ENCODE results near the gene ZMAT3. TPM values are rescaled to one million over a fixed set of nuclear protein-coding genes. Genes with fewer than 3 reads are reported as not detected.
"Not testable (repeated sequence)": the region's sequence is repeated elsewhere in the genome, so short reads cannot be mapped to it uniquely, and the experiment has no call there.

Gene ZMAT3
- polyA plus RNA-seq, 4 donors: 1.6 to 4.2 (median 2.0) TPM

- WGBS, 3 donors: 84 to 96% (median 90%) methylated on average over 1 of the region's 1 CpG
- no peak overlapping the region for H3K4me3 ChIP-seq (ENCODE audit: low read depth in 1 of 3, low read length in 3 of 3)
- H3K9me3 ChIP-seq (ENCODE audit: control insufficient read depth in 2 of 2, insufficient read depth in 1 of 2, low read depth in 1 of 2, low read length in 1 of 2): no peaks in the 10 kb centered on the region
- H3K27me3 ChIP-seq (ENCODE audit: control insufficient read depth in 3 of 3, insufficient read depth in 3 of 3, low read length in 3 of 3): no peaks in the 10 kb centered on the region
- H3K4me1 ChIP-seq (ENCODE audit: control insufficient read depth in 3 of 3, insufficient read depth in 2 of 3, low read depth in 1 of 3, low read length in 2 of 3): peaks cover 0 to 8% (median 0%) of the 10 kb centered on the region in 3 donors
- DNase-seq (no peak), FAIRE-seq (no peak)
- no peak overlapping the region for H3K27ac ChIP-seq (ENCODE audit: low read depth in 1 of 3, low read length in 2 of 3)
- H3K36me3 ChIP-seq (ENCODE audit: control insufficient read depth in 3 of 3, insufficient read depth in 2 of 3, low read depth in 1 of 3, low read length in 3 of 3): peaks cover 0 to 8% (median 4%) of the 10 kb centered on the region in 3 donors
Measured at GRCh38 chr3:179067291-179067690, 4.3 kb downstream of the ZMAT3 start.

- H3K4me1 ChIP-seq (ENCODE audit: control insufficient read depth in 3 of 3, insufficient read depth in 2 of 3, low read depth in 1 of 3, low read length in 2 of 3): no peaks in the 10 kb centered on the region
- FAIRE-seq (no peak), DNase-seq (no peak)
- peaks cover 0 to 8% (median 4%) of the 10 kb centered on the region in 3 donors for H3K36me3 ChIP-seq (ENCODE audit: control insufficient read depth in 3 of 3, insufficient read depth in 2 of 3, low read depth in 1 of 3, low read length in 3 of 3)
- no peaks in the 10 kb centered on the region for H3K9me3 ChIP-seq (ENCODE audit: control insufficient read depth in 2 of 2, insufficient read depth in 1 of 2, low read depth in 1 of 2, low read length in 1 of 2)
- no peak overlapping the region for H3K4me3 ChIP-seq (ENCODE audit: low read depth in 1 of 3, low read length in 3 of 3)
- no peaks in the 10 kb centered on the region for H3K27me3 ChIP-seq (ENCODE audit: control insufficient read depth in 3 of 3, insufficient read depth in 3 of 3, low read length in 3 of 3)
- WGBS, 3 donors: 68 to 87% (median 85%) methylated on average over 6 of the region's 6 CpGs
- no peak overlapping the region for H3K27ac ChIP-seq (ENCODE audit: low read depth in 1 of 3, low read length in 2 of 3)
Measured at GRCh38 chr3:179063945-179064560, 7.6 kb downstream of the ZMAT3 start.

GRCh38 chr3:179056326-179056725 is 15.3 kb downstream of the ZMAT3 start:
- peaks cover 0 to 2% (median 0%) of the 10 kb centered on the region in 3 donors for H3K36me3 ChIP-seq (ENCODE audit: control insufficient read depth in 3 of 3, insufficient read depth in 2 of 3, low read depth in 1 of 3, low read length in 3 of 3)
- H3K4me3 ChIP-seq (ENCODE audit: low read depth in 1 of 3, low read length in 3 of 3): no peak overlapping the region
- H3K27ac ChIP-seq (ENCODE audit: low read depth in 1 of 3, low read length in 2 of 3): no peak overlapping the region
- H3K9me3 ChIP-seq (ENCODE audit: control insufficient read depth in 2 of 2, insufficient read depth in 1 of 2, low read depth in 1 of 2, low read length in 1 of 2): no peaks in the 10 kb centered on the region
- no peaks in the 10 kb centered on the region for H3K4me1 ChIP-seq (ENCODE audit: control insufficient read depth in 3 of 3, insufficient read depth in 2 of 3, low read depth in 1 of 3, low read length in 2 of 3)
- WGBS, 3 donors: 90 to 98% (median 96%) methylated on average over 6 to 8 of the region's 8 CpGs
- H3K27me3 ChIP-seq (ENCODE audit: control insufficient read depth in 3 of 3, insufficient read depth in 3 of 3, low read length in 3 of 3): no peaks in the 10 kb centered on the region
- FAIRE-seq: no peak
- DNase-seq: no peak

GRCh38 chr3:179054565-179054964 is 17.0 kb downstream of the ZMAT3 start:
- not testable (repeated sequence) for FAIRE-seq; H3K4me1 ChIP-seq (ENCODE audit: control insufficient read depth in 3 of 3, insufficient read depth in 2 of 3, low read depth in 1 of 3, low read length in 2 of 3); H3K36me3 ChIP-seq (ENCODE audit: control insufficient read depth in 3 of 3, insufficient read depth in 2 of 3, low read depth in 1 of 3, low read length in 3 of 3); H3K27me3 ChIP-seq (ENCODE audit: control insufficient read depth in 3 of 3, insufficient read depth in 3 of 3, low read length in 3 of 3); H3K4me3 ChIP-seq (ENCODE audit: low read depth in 1 of 3, low read length in 3 of 3); H3K9me3 ChIP-seq (ENCODE audit: control insufficient read depth in 2 of 2, insufficient read depth in 1 of 2, low read depth in 1 of 2, low read length in 1 of 2); H3K27ac ChIP-seq (ENCODE audit: low read depth in 1 of 3, low read length in 2 of 3); DNase-seq
- WGBS, 3 donors: 96% methylated on average over 13 of the region's 13 CpGs

GRCh38 chr3:179046497-179047353 is 24.9 kb downstream of the ZMAT3 start:
- no peaks in the 10 kb centered on the region for H3K9me3 ChIP-seq (ENCODE audit: control insufficient read depth in 2 of 2, insufficient read depth in 1 of 2, low read depth in 1 of 2, low read length in 1 of 2)
- WGBS, 3 donors: 82 to 95% (median 87%) methylated on average over 8 of the region's 8 CpGs
- H3K4me3 ChIP-seq (ENCODE audit: low read depth in 1 of 3, low read length in 3 of 3): no peak overlapping the region
- no peaks in the 10 kb centered on the region for H3K36me3 ChIP-seq (ENCODE audit: control insufficient read depth in 3 of 3, insufficient read depth in 2 of 3, low read depth in 1 of 3, low read length in 3 of 3)
- DNase-seq (no peak), FAIRE-seq (no peak)
- no peaks in the 10 kb centered on the region for H3K27me3 ChIP-seq (ENCODE audit: control insufficient read depth in 3 of 3, insufficient read depth in 3 of 3, low read length in 3 of 3)
- H3K27ac ChIP-seq (ENCODE audit: low read depth in 1 of 3, low read length in 2 of 3): no peak overlapping the region
- H3K4me1 ChIP-seq (ENCODE audit: control insufficient read depth in 3 of 3, insufficient read depth in 2 of 3, low read depth in 1 of 3, low read length in 2 of 3): peaks cover 0 to 2% (median 0%) of the 10 kb centered on the region in 3 donors

GRCh38 chr3:179045719-179046402 is 25.7 kb downstream of the ZMAT3 start:
- WGBS, 3 donors: 72 to 95% (median 75%) methylated on average over 1 of the region's 1 CpG
- Histone ChIP-seq H3K4me3 (ENCODE audit: low read depth in 1 of 3, low read length in 3 of 3) (no peak overlapping the region), H3K9me3 (ENCODE audit: control insufficient read depth in 2 of 2, insufficient read depth in 1 of 2, low read depth in 1 of 2, low read length in 1 of 2) (no peaks in the 10 kb centered on the region), H3K4me1 (ENCODE audit: control insufficient read depth in 3 of 3, insufficient read depth in 2 of 3, low read depth in 1 of 3, low read length in 2 of 3) (peaks cover 0 to 2% (median 0%) of the 10 kb centered on the region in 3 donors), H3K27ac (ENCODE audit: low read depth in 1 of 3, low read length in 2 of 3) (no peak overlapping the region), H3K27me3 (ENCODE audit: control insufficient read depth in 3 of 3, insufficient read depth in 3 of 3, low read length in 3 of 3) (no peaks in the 10 kb centered on the region), H3K36me3 (ENCODE audit: control insufficient read depth in 3 of 3, insufficient read depth in 2 of 3, low read depth in 1 of 3, low read length in 3 of 3) (no peaks in the 10 kb centered on the region)
- DNase-seq: no peak
- FAIRE-seq: no peak

- FAIRE-seq; H3K27me3 ChIP-seq (ENCODE audit: control insufficient read depth in 3 of 3, insufficient read depth in 3 of 3, low read length in 3 of 3); DNase-seq; H3K36me3 ChIP-seq (ENCODE audit: control insufficient read depth in 3 of 3, insufficient read depth in 2 of 3, low read depth in 1 of 3, low read length in 3 of 3); H3K4me3 ChIP-seq (ENCODE audit: low read depth in 1 of 3, low read length in 3 of 3); H3K27ac ChIP-seq (ENCODE audit: low read depth in 1 of 3, low read length in 2 of 3); H3K9me3 ChIP-seq (ENCODE audit: control insufficient read depth in 2 of 2, insufficient read depth in 1 of 2, low read depth in 1 of 2, low read length in 1 of 2); H3K4me1 ChIP-seq (ENCODE audit: control insufficient read depth in 3 of 3, insufficient read depth in 2 of 3, low read depth in 1 of 3, low read length in 2 of 3): not testable (repeated sequence)
- 63 to 82% (median 79%) methylated on average over 4 of the region's 4 CpGs for WGBS, 3 donors
Measured at GRCh38 chr3:179038899-179039251, 32.7 kb downstream of the ZMAT3 start.

GRCh38 chr3:179038216-179038898 is 33.3 kb downstream of the ZMAT3 start:
- 87 to 96% (median 93%) methylated on average over 12 of the region's 12 CpGs for WGBS, 3 donors
- FAIRE-seq: no peak
- Histone ChIP-seq H3K27me3 (ENCODE audit: control insufficient read depth in 3 of 3, insufficient read depth in 3 of 3, low read length in 3 of 3) (no peaks in the 10 kb centered on the region), H3K4me1 (ENCODE audit: control insufficient read depth in 3 of 3, insufficient read depth in 2 of 3, low read depth in 1 of 3, low read length in 2 of 3) (no peaks in the 10 kb centered on the region), H3K27ac (ENCODE audit: low read depth in 1 of 3, low read length in 2 of 3) (no peak overlapping the region), H3K9me3 (ENCODE audit: control insufficient read depth in 2 of 2, insufficient read depth in 1 of 2, low read depth in 1 of 2, low read length in 1 of 2) (peaks cover 0 to 4% of the 10 kb centered on the region in 2 donors), H3K4me3 (ENCODE audit: low read depth in 1 of 3, low read length in 3 of 3) (no peak overlapping the region), H3K36me3 (ENCODE audit: control insufficient read depth in 3 of 3, insufficient read depth in 2 of 3, low read depth in 1 of 3, low read length in 3 of 3) (peaks cover 0 to 3% (median 0%) of the 10 kb centered on the region in 3 donors)
- no peak for DNase-seq
